ENCODE data around the gene FAM117B. TPM values are rescaled to one million over a fixed set of nuclear protein-coding genes. Genes with fewer than 3 reads are reported as not detected.

Gene FAM117B
- total and polyA plus RNA-seq, 2 of the 8 experiments (the other 6 are each of a cell fraction or from before 2014, with no cell fraction given) = 3.9 to 22.6 TPM

- 88% methylated on average over 2 of the region's 2 CpGs; no CpG with 5 or more reads in 1 of the 2 experiments for WGBS, 2 experiments (ENCODE audit: extremely low coverage in 1 of 2, insufficient coverage in 1 of 2, insufficient read length in 1 of 2, insufficient replicate concordance in 2 of 2, low coverage in 1 of 2, low lambda C conversion rate in 2 of 2, missing lambda C conversion rate in 1 of 2)
- no peak for TF ChIP-seq TAF1 (IDR thresholded peaks at IDR 0.05; ENCODE audit: low read depth, low read length)
- no peak for TF ChIP-seq FOSL1 (IDR thresholded peaks at IDR 0.05; ENCODE audit: insufficient read depth, low read depth, low read length)
- no peak for TF ChIP-seq SRF (IDR thresholded peaks at IDR 0.05; ENCODE audit: low read depth, low read length)
- TF ChIP-seq CBX5 (IDR thresholded peaks at IDR 0.05; ENCODE audit: low read depth, low read length) = no peak
- TF ChIP-seq CBX8 (IDR thresholded peaks at IDR 0.05; ENCODE audit: borderline replicate concordance, low read depth, low read length) = no peak
- TF ChIP-seq CHD1 (IDR thresholded peaks at IDR 0.05; ENCODE audit: low read depth, low read length) = no peak
- no peak for TF ChIP-seq BRCA1 (IDR thresholded peaks at IDR 0.05; ENCODE audit: low read depth, low read length)
- no peak for TF ChIP-seq SP2 (IDR thresholded peaks at IDR 0.05; ENCODE audit: low read length)
- TF ChIP-seq BCL11A (IDR thresholded peaks at IDR 0.05; ENCODE audit: low read depth in 2 of 2, low read length in 2 of 2) = no peak
- TF ChIP-seq PHF8 (conservative IDR thresholded peaks at IDR 0.05; ENCODE audit: low read depth, low read length) = no peak
- no peak for TF ChIP-seq E2F6 (IDR thresholded peaks at IDR 0.05)
- TF ChIP-seq ZNF274 (IDR thresholded peaks at IDR 0.05; ENCODE audit: borderline replicate concordance, extremely low read depth, low read length) = no peak
These were observed 152.1 kb downstream of the FAM117B start for GRCh38 chr2:202786842-202787241.

More at GRCh38 chr2:202786842-202787241, 152.1 kb downstream of the FAM117B start:
- Histone ChIP-seq H2AFZ (ENCODE audit: low read length) (no peak overlapping the region), H3K14ac (ENCODE audit: insufficient read length) (no peak overlapping the region), H2BK12ac (ENCODE audit: low read depth, low read length) (no peak overlapping the region), H3K79me2 (ENCODE audit: control insufficient read depth in 1 of 2, insufficient read depth in 2 of 2, low read length in 2 of 2) (no peaks in the 10 kb centered on the region), H3K9ac (replicated peaks in 1 of 4; ENCODE audit: extremely low read depth in 1 of 4, low read depth in 3 of 4, low read length in 3 of 4) (no peak overlapping the region), H3K4me3 (ENCODE audit: extremely low read depth in 1 of 4, insufficient read depth in 2 of 4, low read depth in 3 of 4, low read length in 4 of 4) (no peak overlapping the region), H4K20me1 (replicated peaks in 1 of 2; ENCODE audit: control insufficient read depth in 1 of 2, insufficient read depth in 2 of 2, low read length in 2 of 2) (no peaks in the 10 kb centered on the region), H2BK5ac (ENCODE audit: low read depth, low read length) (no peak overlapping the region), H4K91ac (replicated peaks; ENCODE audit: insufficient read length, low read length) (no peak overlapping the region), H2BK20ac (ENCODE audit: low read length) (no peak overlapping the region), H3K9me3 (ENCODE audit: insufficient read depth in 2 of 2, low read depth in 1 of 2, low read length in 1 of 2) (no peaks in the 10 kb centered on the region), H3K23me2 (ENCODE audit: low read depth, low read length) (no peaks in the 10 kb centered on the region), H4K5ac (ENCODE audit: insufficient read length, low read depth, low read length) (no peak overlapping the region), H3K18ac (ENCODE audit: extremely low read depth, low read length) (no peak overlapping the region), H3K23ac (ENCODE audit: insufficient read length) (no peak overlapping the region), H3K4me1 (replicated peaks in 1 of 4; ENCODE audit: control insufficient read depth in 3 of 4, insufficient read depth in 4 of 4, low read length in 3 of 4) (no peaks in the 10 kb centered on the region), H3K36me3 (ENCODE audit: control insufficient read depth in 2 of 4, insufficient read depth in 4 of 4, low read length in 3 of 4) (peaks cover 0 to 7% (median 0%) of the 10 kb centered on the region in 4 experiments; a peak in 4 of 8 replicates), H2AK5ac (ENCODE audit: low read depth, low read length) (no peak overlapping the region), H3K56ac (replicated peaks; ENCODE audit: insufficient read length, low read depth, low read length) (no peak overlapping the region), H2BK120ac (replicated peaks; ENCODE audit: low read depth, low read length) (no peak overlapping the region), H3K27ac (ENCODE audit: low read depth, low read length) (no peak overlapping the region), H3K4ac (replicated peaks; ENCODE audit: insufficient read length, low read depth, low read length) (no peak overlapping the region), H3K4me2 (ENCODE audit: insufficient read depth in 1 of 2, low read depth in 2 of 2, low read length in 2 of 2) (no peak overlapping the region), H3K27me3 (replicated peaks in 1 of 4; ENCODE audit: control insufficient read depth in 3 of 4, extremely low read depth in 1 of 4, insufficient read depth in 3 of 4, low read length in 3 of 4) (no peaks in the 10 kb centered on the region), H2BK15ac (ENCODE audit: low read length) (no peak overlapping the region), H3K79me1 (ENCODE audit: low read depth, low read length) (no peaks in the 10 kb centered on the region), H4K8ac (ENCODE audit: extremely low read depth, insufficient read depth, low read length) (no peak overlapping the region)
- CTCF ChIA-PET (ENCODE audit: partially characterized antibody) = interaction anchor here (0.6 kb wide), 1 partner anchor 270 kb away, joined by 3 read pairs; no protein-coding TSS in a partner anchor
- POLR2A ChIA-PET (ENCODE audit: partially characterized antibody) = no interaction called here
- FAIRE-seq (no peak), DNase-seq (ENCODE audit: low read depth in 1 of 2, low spot score in 2 of 2) (no peak)

Data from H1 (cell line).